ENCODE measurements around the gene IFNG. TPM values are rescaled to one million over a fixed set of nuclear protein-coding genes. Genes with fewer than 3 reads are reported as not detected.
"Not testable (repeated sequence)": the region's sequence is repeated elsewhere in the genome, so short reads cannot be mapped to it uniquely, and the experiment has no call there.

The IFNG gene
- total RNA-seq, 1 donor from 2014 or later: not detected

- Mint-ChIP-seq H3K9me3 (ENCODE audit: low read depth) (no peaks in the 10 kb centered on the region), H3K27me3 (no peaks in the 10 kb centered on the region), H3K27ac (no peak overlapping the region), H3K4me3 (ENCODE audit: low read depth) (no peak overlapping the region), H3K4me1 (ENCODE audit: low read depth) (no peaks in the 10 kb centered on the region), H3K36me3 (ENCODE audit: insufficient read depth) (no peaks in the 10 kb centered on the region)
- no peak for DNase-seq (ENCODE audit: low spot score, unreplicated experiment)
- TF ChIP-seq CTCF (IDR thresholded peaks at IDR 0.05; ENCODE audit: unreplicated experiment): no peak
These were observed 16.1 kb upstream of the IFNG start for GRCh38 chr12:68175557-68176061.

- not testable (repeated sequence) for H3K27me3 Mint-ChIP-seq; H3K9me3 Mint-ChIP-seq (ENCODE audit: low read depth); H3K4me3 Mint-ChIP-seq (ENCODE audit: low read depth); H3K27ac Mint-ChIP-seq; H3K36me3 Mint-ChIP-seq (ENCODE audit: insufficient read depth); H3K4me1 Mint-ChIP-seq (ENCODE audit: low read depth); DNase-seq (ENCODE audit: low spot score, unreplicated experiment)
These were observed 15.2 kb upstream of the IFNG start for GRCh38 chr12:68174761-68175160.

GRCh38 chr12:68173792-68174191 is 14.3 kb upstream of the IFNG start:
- no peak for DNase-seq (ENCODE audit: low spot score, unreplicated experiment)
- H3K4me1 Mint-ChIP-seq (ENCODE audit: low read depth): no peaks in the 10 kb centered on the region
- H3K36me3 Mint-ChIP-seq (ENCODE audit: insufficient read depth): no peaks in the 10 kb centered on the region
- H3K27ac Mint-ChIP-seq: no peak overlapping the region
- H3K4me3 Mint-ChIP-seq (ENCODE audit: low read depth): no peak overlapping the region
- H3K9me3 Mint-ChIP-seq (ENCODE audit: low read depth): no peaks in the 10 kb centered on the region
- TF ChIP-seq CTCF (IDR thresholded peaks at IDR 0.05; ENCODE audit: unreplicated experiment): no peak
- no peaks in the 10 kb centered on the region for H3K27me3 Mint-ChIP-seq

- DNase-seq (ENCODE audit: low spot score, unreplicated experiment): no peak
- no peaks in the 10 kb centered on the region for H3K36me3 Mint-ChIP-seq (ENCODE audit: insufficient read depth)
These were observed 11.2 kb upstream of the IFNG start for GRCh38 chr12:68170726-68171125.

GRCh38 chr12:68169213-68169889 is 9.8 kb upstream of the IFNG start:
- Mint-ChIP-seq H3K36me3 (ENCODE audit: insufficient read depth) (no peaks in the 10 kb centered on the region), H3K4me1 (ENCODE audit: low read depth) (no peaks in the 10 kb centered on the region), H3K4me3 (ENCODE audit: low read depth) (no peak overlapping the region), H3K27ac (no peak overlapping the region), H3K9me3 (ENCODE audit: low read depth) (no peaks in the 10 kb centered on the region), H3K27me3 (no peaks in the 10 kb centered on the region)
- no peak for DNase-seq (ENCODE audit: low spot score, unreplicated experiment)
- no peak for TF ChIP-seq CTCF (IDR thresholded peaks at IDR 0.05; ENCODE audit: unreplicated experiment)

More at GRCh38 chr12:68170726-68171125, 11.2 kb upstream of the IFNG start:
- H3K4me1 Mint-ChIP-seq (ENCODE audit: low read depth): no peaks in the 10 kb centered on the region
- no peak overlapping the region for H3K4me3 Mint-ChIP-seq (ENCODE audit: low read depth)
- no peaks in the 10 kb centered on the region for H3K27me3 Mint-ChIP-seq
- H3K9me3 Mint-ChIP-seq (ENCODE audit: low read depth): no peaks in the 10 kb centered on the region
- no peak overlapping the region for H3K27ac Mint-ChIP-seq
- TF ChIP-seq CTCF (IDR thresholded peaks at IDR 0.05; ENCODE audit: unreplicated experiment): no peak

GRCh38 chr12:68166317-68166831 is 6.8 kb upstream of the IFNG start:
- H3K4me3 Mint-ChIP-seq (ENCODE audit: low read depth): no peak overlapping the region
- H3K9me3 Mint-ChIP-seq (ENCODE audit: low read depth): no peaks in the 10 kb centered on the region
- no peaks in the 10 kb centered on the region for H3K4me1 Mint-ChIP-seq (ENCODE audit: low read depth)
- no peak overlapping the region for H3K27ac Mint-ChIP-seq
- H3K27me3 Mint-ChIP-seq: no peaks in the 10 kb centered on the region
- DNase-seq (ENCODE audit: low spot score, unreplicated experiment): no peak
- TF ChIP-seq CTCF (IDR thresholded peaks at IDR 0.05; ENCODE audit: unreplicated experiment): no peak
- H3K36me3 Mint-ChIP-seq (ENCODE audit: insufficient read depth): no peaks in the 10 kb centered on the region

Data from progenitor cell of endocrine pancreas (in vitro differentiated cells).